ENCODE measurements around the gene RNF113B.

DNA sequence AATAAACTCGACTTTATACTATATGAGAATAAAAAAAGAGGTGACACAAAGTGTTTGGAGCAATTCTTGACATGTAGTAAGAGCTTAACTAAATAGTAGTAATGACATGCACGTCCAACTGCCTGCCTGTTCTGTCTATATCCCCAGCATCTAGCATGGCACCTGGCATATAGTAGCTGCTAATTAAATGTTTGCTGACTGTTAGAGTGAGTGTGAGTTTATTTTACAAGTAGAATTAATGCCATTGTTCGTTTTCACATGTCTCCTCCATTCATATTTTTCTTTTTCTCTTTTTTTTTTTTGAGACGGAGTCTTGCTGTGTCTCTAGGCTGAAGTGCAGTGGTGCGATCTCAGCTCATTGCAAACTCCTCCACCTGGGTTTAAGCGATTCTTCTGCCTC is 38.4 kb upstream of the RNF113B start:
- TF ChIP-seq, protein P1, sequence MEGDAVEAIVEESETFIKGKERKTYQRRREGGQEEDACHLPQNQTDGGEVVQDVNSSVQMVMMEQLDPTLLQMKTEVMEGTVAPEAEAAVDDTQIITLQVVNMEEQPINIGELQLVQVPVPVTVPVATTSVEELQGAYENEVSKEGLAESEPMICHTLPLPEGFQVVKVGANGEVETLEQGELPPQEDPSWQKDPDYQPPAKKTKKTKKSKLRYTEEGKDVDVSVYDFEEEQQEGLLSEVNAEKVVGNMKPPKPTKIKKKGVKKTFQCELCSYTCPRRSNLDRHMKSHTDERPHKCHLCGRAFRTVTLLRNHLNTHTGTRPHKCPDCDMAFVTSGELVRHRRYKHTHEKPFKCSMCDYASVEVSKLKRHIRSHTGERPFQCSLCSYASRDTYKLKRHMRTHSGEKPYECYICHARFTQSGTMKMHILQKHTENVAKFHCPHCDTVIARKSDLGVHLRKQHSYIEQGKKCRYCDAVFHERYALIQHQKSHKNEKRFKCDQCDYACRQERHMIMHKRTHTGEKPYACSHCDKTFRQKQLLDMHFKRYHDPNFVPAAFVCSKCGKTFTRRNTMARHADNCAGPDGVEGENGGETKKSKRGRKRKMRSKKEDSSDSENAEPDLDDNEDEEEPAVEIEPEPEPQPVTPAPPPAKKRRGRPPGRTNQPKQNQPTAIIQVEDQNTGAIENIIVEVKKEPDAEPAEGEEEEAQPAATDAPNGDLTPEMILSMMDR (conservative IDR thresholded peaks at IDR 0.05; ENCODE audit: low read depth, low read length) = no peak
- no peak for TF ChIP-seq MAFK (IDR thresholded peaks at IDR 0.05; ENCODE audit: low read depth, low read length)
- TF ChIP-seq CEBPB (IDR thresholded peaks at IDR 0.05; ENCODE audit: low read depth, low read length) = no peak
- TF ChIP-seq, protein P2, sequence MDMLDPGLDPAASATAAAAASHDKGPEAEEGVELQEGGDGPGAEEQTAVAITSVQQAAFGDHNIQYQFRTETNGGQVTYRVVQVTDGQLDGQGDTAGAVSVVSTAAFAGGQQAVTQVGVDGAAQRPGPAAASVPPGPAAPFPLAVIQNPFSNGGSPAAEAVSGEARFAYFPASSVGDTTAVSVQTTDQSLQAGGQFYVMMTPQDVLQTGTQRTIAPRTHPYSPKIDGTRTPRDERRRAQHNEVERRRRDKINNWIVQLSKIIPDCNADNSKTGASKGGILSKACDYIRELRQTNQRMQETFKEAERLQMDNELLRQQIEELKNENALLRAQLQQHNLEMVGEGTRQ (IDR thresholded peaks at IDR 0.05; ENCODE audit: low read depth, low read length) = no peak
